Fibroblast of pulmonary artery (primary cell): Measurements from ENCODE around the gene TMEM51.

Source experiments
- DNase-seq: peaks from one replicate; pipeline ENCODE4 v3.0.0-alpha.2; 2010; ENCODE audit warnings: low read depth
- H3K4me3 ChIP-seq: replicated peaks from 2 replicates; pipeline ENCODE4 v1.5.1; 2011; ENCODE audit warnings: low read depth, mild to moderate bottlenecking, control low read depth, low read length, moderate library complexity
- TF ChIP-seq, protein P1 (sequence below): IDR thresholded peaks from 2 replicates; pipeline ENCODE4 v1.5.1; 2011; ENCODE audit warnings: mild to moderate bottlenecking, control low read depth, low read length, inconsistent platforms; ENCODE audit errors: missing control alignments

The TMEM51 gene

DNA sequence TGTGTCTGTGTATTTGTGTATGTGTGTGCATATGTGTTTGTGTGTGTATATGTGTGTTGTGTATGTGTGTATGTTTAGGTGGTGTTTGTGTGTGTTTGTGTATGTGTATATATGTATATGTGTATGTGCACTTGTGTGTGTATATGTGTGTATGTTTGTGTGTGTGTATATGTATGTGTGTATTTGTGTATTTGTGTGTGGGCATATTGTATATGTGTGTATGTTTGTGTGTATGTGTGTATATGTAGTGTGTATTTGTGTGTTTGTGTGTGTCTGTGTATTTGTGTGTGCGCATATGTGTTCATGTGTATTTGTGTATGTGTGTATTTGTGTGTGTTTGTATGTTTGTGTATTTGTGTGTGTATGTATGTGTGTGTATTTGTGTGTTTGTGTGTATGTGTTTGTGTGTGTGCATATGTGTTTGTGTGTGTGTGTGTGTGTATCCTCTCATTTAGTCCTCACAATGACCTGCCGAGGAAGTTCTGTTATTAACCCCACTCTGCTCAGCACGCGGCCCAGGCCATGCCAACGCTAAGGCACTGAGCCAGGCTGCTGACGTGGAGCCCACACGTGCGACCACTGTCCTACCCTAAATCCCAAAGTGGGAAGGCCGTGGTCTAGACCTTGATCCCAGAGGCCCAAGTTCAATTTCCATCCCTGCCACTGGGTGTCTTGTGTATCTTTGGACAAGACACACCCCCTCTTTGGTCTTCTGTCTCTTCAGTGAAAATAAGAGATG is 43.2 kb upstream of the TMEM51 start:
- TF ChIP-seq, protein P1, sequence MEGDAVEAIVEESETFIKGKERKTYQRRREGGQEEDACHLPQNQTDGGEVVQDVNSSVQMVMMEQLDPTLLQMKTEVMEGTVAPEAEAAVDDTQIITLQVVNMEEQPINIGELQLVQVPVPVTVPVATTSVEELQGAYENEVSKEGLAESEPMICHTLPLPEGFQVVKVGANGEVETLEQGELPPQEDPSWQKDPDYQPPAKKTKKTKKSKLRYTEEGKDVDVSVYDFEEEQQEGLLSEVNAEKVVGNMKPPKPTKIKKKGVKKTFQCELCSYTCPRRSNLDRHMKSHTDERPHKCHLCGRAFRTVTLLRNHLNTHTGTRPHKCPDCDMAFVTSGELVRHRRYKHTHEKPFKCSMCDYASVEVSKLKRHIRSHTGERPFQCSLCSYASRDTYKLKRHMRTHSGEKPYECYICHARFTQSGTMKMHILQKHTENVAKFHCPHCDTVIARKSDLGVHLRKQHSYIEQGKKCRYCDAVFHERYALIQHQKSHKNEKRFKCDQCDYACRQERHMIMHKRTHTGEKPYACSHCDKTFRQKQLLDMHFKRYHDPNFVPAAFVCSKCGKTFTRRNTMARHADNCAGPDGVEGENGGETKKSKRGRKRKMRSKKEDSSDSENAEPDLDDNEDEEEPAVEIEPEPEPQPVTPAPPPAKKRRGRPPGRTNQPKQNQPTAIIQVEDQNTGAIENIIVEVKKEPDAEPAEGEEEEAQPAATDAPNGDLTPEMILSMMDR, result no peak
- DNase-seq, result no peak
- no peak overlapping the region for H3K4me3 ChIP-seq

DNA sequence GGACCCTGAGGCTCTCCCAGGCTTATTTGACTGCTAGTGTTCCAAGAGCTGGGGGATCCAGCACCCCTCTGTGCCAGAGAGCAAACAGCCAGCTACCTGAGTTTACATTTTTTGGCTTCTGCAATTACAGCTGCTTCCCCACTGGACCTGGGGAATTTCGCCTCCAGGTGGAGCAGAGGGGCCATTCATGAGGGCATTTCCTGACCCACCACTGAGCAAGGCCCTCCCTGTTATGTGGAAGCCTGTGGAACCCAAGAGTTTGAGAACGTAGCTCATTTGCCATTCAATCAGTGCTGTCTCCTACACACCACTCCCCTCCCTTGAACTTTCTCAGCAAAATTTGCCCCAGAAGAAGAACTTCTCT is 42.7 kb upstream of the TMEM51 start:
- no peak overlapping the region for H3K4me3 ChIP-seq
- no peak for DNase-seq
- TF ChIP-seq, protein P1, result no peak

DNA sequence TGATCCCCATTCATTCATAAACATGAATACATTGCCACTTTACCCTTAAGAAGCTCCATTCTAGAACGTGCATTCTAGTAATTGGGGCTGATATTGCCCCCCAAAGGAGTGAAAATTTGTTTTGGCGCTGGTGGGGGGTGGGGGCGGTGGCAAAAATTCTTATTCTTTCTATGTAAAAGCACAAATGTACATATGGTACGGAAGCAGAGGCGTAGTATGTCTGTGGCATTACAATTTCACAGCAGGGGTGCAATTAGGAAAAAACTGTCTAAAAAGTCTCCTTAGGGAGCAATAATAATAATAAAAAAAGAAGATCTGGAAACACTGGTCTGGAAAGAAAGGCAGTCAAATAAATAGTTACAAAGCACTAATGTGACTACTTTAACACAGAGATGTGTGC is 40.4 kb upstream of the TMEM51 start:
- DNase-seq, result no peak
- TF ChIP-seq, protein P1, result no peak
- no peak overlapping the region for H3K4me3 ChIP-seq

DNA sequence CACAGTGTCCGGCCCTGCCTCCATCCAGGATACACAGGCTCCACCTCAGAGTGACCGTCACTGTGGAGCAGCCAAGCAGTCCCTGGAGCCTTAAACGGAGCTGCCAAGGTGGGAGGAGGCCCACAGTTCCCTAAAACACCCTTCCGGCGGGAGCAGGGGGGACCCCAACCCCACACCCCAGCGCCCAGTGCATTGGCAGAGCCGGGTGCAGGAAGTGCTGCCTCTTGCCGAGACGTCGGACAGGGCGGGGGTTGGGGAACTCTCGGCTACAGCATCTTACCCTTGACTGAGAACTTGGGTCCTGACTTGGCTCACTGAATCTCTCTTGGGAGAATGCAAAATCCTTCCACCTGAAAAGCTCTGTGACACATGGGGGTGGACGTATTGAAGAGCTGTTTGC is 38.7 kb upstream of the TMEM51 start:
- DNase-seq, result no peak
- TF ChIP-seq, protein P1, result no peak
- H3K4me3 ChIP-seq, result no peak overlapping the region

DNA sequence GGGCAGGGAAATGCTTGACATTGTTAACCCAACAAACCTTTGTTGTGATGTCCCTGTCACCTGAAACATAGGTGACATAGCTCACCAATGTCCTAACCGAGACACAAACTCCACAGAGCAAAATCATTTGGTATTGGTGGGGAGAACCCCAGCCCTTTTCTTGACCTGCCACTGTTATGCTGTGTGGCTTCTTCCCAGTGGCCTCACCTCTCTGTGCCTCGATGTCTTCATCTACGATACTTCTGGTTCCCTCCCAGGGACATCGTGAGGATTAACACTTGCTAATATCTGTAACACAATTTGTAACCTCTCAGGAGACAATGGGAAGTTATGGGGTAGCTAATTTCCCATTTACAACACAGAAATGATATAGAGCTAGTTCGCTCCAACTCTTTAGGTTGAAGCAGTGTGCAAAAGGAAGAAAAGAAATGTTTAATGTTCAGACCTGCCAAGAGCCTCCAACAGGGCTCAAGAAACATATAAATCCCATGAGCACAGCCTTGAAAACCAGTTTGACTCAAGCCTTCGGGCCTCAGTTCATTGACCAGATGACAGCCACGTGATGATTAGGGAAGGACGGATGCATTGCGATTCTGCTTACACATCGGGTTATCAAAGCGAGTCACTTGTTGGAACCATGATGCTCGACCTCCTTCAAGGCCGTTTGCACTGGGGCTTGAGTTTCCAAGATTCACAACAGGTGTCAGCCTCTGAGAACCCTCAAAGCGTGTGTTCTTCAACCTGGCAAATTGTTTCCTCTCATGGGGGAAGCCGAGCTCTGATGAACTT is 37.8 kb upstream of the TMEM51 start:
- H3K4me3 ChIP-seq, result no peak overlapping the region
- DNase-seq, result no peak
- TF ChIP-seq, protein P1, result no peak

DNA sequence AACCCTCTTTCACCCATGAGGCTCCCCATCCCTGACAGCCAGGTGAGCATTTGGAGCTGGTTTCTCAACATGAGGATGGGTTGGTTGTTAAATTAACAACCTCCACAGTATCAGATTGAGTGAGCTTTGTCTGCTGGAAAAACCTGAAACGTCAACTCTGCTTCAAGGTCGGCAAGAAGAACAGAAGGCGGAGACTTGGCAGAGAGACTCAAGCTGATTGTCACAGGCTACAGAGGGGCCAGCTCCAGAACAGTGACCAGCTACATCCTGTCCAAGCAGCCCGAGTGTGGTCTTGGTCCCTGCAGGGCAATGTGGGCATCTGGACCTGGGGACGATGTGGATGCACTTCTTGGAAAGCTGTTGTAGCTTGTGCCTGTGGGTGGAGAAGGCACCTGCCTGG is 36.6 kb upstream of the TMEM51 start:
- no peak for DNase-seq
- TF ChIP-seq, protein P1, result no peak
- no peak overlapping the region for H3K4me3 ChIP-seq
